ENCODE measurements around the gene POSTN. TPM values are rescaled to one million over a fixed set of nuclear protein-coding genes. Genes with fewer than 3 reads are reported as not detected.

Gene POSTN
- total and polyA plus RNA-seq, 3 donors from 2014 or later, result 10.0 to 23.0 (median 17.5) TPM

- WGBS, 2 donors, result 68% methylated on average over 3 of the region's 3 CpGs
- Histone ChIP-seq H3K36me3 (ENCODE audit: low read depth, missing control alignments) (no peaks in the 10 kb centered on the region), H3K4me1 (no peaks in the 10 kb centered on the region), H3K4me3 (no peak overlapping the region), H3K27me3 (no peaks in the 10 kb centered on the region), H3K9me3 (no peaks in the 10 kb centered on the region), H3K27ac (no peak overlapping the region)
- no peak for DNase-seq
- TF ChIP-seq, protein P1, sequence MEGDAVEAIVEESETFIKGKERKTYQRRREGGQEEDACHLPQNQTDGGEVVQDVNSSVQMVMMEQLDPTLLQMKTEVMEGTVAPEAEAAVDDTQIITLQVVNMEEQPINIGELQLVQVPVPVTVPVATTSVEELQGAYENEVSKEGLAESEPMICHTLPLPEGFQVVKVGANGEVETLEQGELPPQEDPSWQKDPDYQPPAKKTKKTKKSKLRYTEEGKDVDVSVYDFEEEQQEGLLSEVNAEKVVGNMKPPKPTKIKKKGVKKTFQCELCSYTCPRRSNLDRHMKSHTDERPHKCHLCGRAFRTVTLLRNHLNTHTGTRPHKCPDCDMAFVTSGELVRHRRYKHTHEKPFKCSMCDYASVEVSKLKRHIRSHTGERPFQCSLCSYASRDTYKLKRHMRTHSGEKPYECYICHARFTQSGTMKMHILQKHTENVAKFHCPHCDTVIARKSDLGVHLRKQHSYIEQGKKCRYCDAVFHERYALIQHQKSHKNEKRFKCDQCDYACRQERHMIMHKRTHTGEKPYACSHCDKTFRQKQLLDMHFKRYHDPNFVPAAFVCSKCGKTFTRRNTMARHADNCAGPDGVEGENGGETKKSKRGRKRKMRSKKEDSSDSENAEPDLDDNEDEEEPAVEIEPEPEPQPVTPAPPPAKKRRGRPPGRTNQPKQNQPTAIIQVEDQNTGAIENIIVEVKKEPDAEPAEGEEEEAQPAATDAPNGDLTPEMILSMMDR (IDR thresholded peaks at IDR 0.05), result no peak
- no peak for TF ChIP-seq POLR2A (IDR thresholded peaks at IDR 0.05)
- intact Hi-C loops (cut with DNase I; ENCODE audit: low total_unique reads), result no loop called here
Measured at GRCh38 chr13:37526710-37527473, 71.7 kb downstream of the POSTN start.

- H3K27ac ChIP-seq, result no peak overlapping the region
- no peaks in the 10 kb centered on the region for H3K9me3 ChIP-seq
- TF ChIP-seq POLR2A (IDR thresholded peaks at IDR 0.05), result no peak
- TF ChIP-seq, protein P1 (IDR thresholded peaks at IDR 0.05), result no peak
- intact Hi-C loops (cut with DNase I; ENCODE audit: low total_unique reads), result no loop called here
- H3K4me3 ChIP-seq, result no peak overlapping the region
- no peak for DNase-seq
- no peaks in the 10 kb centered on the region for H3K4me1 ChIP-seq
- WGBS, 2 donors, result 77 to 78% methylated on average over 1 of the region's 1 CpG
- H3K36me3 ChIP-seq (ENCODE audit: low read depth, missing control alignments), result no peaks in the 10 kb centered on the region
- H3K27me3 ChIP-seq, result no peaks in the 10 kb centered on the region
Measured at GRCh38 chr13:37515226-37515625, 83.3 kb downstream of the POSTN start.

All from testis (tissue), 3 donors.